Fibroblast of peridontal ligament (primary cell): ENCODE results near the gene AQP10.
"Not testable (repeated sequence)": the region's sequence is repeated elsewhere in the genome, so short reads cannot be mapped to it uniquely, and the experiment has no call there.

Source experiments
- DNase-seq: peaks from one replicate; pipeline ENCODE4 v3.0.0-alpha.2; 2010; ENCODE audit errors: extremely low read depth

AQP10 gene, protein sequence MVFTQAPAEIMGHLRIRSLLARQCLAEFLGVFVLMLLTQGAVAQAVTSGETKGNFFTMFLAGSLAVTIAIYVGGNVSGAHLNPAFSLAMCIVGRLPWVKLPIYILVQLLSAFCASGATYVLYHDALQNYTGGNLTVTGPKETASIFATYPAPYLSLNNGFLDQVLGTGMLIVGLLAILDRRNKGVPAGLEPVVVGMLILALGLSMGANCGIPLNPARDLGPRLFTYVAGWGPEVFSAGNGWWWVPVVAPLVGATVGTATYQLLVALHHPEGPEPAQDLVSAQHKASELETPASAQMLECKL

DNA sequence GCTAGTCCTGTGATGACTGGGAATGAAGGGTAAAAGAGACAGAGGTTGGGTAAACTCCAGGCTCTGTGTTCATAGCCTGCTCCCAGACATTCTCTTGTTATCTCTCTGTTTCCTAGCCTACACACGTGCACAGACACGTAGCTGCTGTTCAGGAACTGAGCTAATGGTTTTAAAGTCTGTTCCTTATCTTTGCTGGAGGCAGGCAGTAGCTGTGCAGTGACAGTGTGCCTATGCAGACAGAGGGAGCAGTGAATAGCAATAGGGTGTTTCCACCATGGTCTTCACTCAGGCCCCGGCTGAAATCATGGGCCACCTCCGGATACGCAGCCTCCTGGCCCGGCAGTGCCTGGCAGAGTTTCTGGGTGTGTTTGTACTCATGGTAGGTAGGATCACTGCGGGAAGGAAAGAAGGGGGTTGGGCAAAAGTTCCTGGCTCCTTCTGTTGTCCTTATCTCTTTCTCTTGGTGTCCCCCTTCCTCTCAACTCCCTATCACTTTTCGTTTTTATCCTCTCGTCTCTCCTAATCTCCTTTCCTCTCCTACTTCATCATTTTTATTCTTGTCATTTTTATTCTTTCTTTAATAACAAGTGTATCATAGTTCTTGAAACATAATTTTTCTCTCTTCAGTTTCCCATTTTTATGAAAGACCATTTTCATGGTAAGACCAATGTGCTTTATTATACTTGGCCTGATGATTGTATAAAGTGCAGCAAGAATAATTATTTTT, at the start of gene AQP10:
Gene AQP10 (plus strand): TSS at position 212 of the 727 bp plus-strand sequence. CDS start 63 bp downstream, at position 275.
- DNase-seq, result no peak

- DNase-seq, result peak; percentile 97
Observed at GRCh38 chr1:154272217-154272998, 48.5 kb upstream of the AQP10 start, which contains the start of gene HAX1. Gene HAX1, plus strand, starts transcription at chr1:154272629. Its CDS starts 95 bp downstream, at chr1:154272724.

- DNase-seq, result no peak
Observed at GRCh38 chr1:154272999-154273563, 47.8 kb upstream of the AQP10 start.

DNA sequence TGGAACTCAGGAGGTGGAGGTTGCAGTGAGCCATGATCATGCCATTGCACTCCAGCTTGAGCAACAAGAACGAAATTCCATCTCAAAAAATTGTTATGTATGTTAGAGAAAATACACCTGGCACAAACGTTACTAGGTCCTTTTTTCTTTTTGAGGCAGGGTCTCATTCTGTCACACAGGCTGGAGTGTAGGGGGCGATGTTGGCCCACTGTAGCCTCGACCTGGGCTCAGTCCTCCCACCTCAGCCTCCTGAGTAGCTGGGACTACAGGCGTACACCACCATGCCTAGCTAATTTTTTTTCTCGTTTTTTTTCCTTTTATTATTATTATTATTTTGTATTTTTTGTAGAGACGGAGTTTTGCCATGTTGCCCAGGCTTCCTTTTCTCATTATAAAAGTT, 44.1 kb upstream of the AQP10 start:
- no peak for DNase-seq

DNA sequence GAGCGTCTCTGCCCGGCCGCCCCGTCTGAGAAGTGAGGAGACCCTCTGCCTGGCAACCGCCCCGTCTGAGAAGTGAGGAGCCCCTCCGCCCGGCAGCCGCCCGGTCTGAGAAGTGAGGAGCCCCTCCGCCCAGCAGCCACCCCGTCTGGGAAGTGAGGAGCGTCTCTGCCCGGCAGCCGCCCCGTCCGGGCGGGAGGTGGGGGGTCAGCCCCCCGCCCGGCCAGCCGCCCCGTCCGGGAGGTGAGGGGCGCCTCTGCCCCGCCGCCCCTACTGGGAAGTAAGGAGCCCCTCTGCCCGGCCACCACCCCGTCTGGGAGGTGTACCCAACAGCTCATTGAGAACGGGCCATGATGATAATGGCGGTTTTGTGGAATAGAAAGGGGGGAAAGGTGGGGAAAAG, 33.3 kb upstream of the AQP10 start:
- not testable (repeated sequence) for DNase-seq

DNA sequence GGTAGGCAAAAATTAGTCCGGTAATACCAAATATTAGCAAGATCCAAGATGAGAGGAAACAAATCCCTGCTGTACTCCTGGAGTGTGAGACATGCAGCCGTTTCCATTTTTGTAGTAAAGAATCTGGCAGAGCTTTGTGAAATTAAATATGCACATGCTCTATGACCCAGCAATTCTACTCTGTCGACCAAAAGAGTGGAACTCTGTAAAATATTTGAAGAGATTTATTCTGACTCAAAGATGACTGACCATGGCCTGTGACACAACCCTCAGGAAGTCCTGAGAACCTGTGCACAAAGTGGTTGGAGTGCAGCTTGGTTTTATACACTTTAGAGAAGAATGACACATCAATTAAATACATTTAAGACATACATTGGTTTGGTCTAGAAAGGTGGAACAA, 32.2 kb upstream of the AQP10 start:
- DNase-seq, result no peak

DNA sequence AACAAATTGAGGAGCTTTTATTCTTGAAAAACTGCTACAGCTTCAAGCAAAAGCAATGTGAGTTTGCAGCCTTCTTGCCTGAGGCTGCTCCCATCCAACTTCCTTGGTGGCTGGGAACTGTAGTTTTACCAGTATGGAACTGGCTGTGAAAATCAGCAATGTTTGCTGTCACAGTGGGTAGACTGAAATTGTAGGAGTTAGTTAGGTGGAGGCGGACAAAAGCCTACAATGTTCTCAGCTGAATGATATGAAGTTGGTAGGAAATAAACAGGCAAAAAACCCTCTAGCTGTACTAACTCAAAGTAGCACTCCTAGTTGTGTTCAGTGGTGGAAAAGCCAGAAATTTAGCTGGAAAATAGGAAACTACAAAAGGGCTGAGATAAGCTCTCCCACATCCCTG, 30.0 kb upstream of the AQP10 start:
- DNase-seq, result no peak

GRCh38 chr1:154295408-154296235, 25.3 kb upstream of the AQP10 start:
- DNase-seq, result no peak

- DNase-seq, result no peak
Observed at GRCh38 chr1:154301582-154301981, 19.3 kb upstream of the AQP10 start.

DNA sequence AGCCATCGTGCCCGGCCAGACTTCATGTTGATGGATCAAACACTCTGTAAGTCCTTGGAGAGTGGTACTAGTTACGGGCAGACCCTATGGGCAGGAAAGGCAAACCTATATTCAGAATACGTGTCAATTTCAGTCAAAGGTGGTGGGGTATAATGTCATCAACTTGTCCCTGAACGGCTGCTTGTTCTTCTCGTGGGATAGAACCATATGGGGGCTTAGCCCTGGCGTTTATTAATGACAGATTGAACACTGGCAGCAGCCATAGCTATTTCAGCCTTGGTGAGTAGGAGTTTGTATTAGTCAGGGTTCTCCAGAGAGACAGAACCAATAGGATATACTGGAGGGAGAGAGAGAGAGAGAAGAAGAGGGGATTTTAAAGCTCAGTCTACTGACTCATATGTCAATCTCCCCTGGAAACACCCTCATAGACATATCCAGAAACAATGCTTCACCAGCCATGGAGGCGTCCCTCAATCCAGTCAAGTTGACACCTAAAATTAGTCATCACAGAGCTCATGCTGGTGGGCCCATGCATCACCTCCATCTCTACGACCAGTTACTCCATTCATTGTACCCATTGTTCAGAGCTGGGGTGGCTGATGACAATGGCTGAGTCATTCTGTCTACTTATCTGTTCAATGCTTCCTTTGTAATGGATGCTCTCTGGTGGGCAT, 16.1 kb upstream of the AQP10 start:
- no peak for DNase-seq

GRCh38 chr1:154306151-154306550, 14.7 kb upstream of the AQP10 start:
- peak; percentile 83 for DNase-seq

- not testable (repeated sequence) for DNase-seq
Observed at GRCh38 chr1:154307670-154308270, 13.1 kb upstream of the AQP10 start.

GRCh38 chr1:154309136-154309535, 11.8 kb upstream of the AQP10 start:
- not testable (repeated sequence) for DNase-seq

DNA sequence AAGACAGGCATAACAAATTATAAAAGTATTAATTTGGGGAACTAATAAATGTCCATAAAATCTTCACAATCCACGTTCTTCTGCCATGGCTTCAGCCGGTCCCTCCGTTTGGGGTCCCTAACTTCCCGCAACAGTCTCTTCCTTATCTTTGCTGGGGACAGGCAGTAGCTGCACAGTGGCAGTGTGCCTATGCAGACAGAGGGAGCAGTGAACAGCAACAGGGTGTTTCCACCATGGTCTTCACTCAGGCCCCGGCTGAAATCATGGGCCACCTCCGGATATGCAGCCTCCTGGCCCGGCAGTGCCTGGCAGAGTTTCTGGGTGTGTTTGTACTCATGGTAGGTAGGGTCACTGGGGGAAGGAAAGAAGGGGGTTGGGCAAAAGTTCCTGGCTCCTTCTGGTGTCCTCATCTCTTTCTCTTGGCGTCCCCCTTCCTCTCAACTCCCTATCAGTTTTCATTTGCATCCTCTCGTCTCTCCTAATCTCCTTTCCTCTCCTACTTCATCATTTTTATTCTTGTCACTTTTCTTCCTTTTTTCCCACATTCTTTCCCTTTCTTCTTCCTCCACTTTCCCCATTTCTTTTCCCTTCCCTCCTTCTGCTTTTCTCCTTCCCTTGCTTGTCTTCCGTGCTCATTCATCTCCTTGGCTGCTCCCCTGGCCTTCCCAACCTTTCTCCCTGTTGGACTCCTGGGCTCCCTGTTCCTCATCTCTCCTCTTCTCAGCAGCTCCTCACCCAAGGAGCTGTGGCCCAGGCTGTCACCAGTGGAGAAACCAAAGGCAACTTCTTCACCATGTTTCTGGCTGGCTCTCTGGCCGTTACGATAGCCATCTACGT, 8.4 kb upstream of the AQP10 start:
- not testable (repeated sequence) for DNase-seq

DNA sequence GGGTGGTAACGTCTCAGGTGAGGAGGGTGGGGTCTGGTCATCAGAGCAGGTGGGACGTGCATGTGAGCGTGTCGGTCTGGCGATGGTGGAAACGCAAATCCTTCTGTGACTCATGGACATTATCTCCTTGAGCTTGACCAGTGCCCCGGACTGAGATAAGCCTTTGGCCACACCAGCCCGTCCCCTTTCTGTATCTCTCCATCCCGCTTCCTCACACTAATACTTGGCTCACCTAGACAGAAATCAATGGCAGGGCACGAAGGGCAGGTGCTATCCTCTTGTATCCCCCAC, 7.9 kb upstream of the AQP10 start:
- no peak for DNase-seq

DNA sequence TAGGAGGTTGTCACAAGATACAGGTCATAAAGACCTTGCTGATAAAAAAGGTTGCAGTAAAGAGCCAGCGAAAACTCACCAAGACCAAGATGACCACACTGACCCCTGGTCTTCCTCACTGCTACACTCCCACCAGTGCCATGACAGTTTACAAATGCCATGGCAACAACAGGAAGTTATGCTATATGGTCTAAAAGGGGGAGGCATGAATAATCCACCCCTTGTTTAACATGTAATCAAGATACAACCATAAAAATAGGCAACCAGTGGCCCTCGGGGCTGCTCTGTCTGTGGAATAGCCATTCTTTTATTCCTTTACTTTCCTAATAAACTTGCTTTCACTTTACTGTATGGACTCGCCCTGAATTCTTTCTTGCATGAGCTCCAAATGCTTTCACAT, 6.7 kb upstream of the AQP10 start:
- not testable (repeated sequence) for DNase-seq

DNA sequence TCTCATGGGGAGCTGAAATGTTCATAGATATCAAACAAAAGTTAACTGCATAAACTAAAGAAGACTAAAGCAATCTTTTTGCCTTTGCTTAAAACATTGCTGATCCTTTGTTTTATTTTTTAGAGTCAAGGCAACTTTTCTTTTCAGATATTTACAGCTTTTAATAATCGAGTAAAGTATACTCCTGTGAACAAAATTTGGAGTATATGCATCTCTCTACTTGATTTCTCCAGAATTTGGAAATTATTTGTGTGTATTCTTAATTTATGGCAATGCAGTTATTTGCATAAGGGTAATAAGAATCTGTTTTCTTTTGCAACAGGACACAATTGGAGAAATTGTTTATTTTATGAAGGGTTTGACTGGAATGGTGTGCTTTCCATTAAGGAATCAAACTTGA, 4.2 kb upstream of the AQP10 start:
- DNase-seq, result no peak

DNA sequence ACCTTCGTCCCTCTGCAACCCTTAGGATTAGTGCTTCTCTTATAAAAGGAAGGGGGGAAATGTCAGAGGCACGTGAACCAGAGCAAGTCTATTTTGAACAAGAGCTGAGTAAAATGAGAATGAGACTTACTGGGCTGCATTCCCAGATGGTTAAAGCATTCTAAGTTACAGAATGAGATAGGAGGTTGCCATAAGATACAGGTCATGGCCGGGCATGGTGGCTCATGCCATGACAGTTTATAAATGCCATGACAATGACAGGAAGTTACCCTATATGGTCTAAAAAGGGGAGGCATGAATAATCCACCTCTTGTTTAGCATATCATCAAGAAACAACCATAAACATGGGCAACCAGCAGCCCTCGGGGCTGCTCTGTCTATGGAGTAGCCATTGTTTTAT, 2.5 kb upstream of the AQP10 start:
- DNase-seq, result no peak

DNA sequence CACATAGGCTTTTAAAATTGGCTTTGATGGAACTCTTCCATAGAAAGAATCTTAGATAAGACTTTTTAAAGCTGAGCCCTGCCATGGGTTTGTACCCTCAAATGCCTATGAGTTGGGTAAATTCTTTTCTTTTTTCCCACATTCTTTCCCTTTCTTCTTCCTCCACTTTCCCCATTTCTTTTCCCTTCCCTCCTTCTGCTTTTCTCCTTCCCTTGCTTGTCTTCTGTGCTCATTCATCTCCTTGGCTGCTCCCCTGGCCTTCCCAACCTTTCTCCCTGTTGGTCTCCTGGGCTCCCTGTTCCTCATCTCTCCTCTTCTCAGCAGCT, 679 bp downstream of the AQP10 start:
- not testable (repeated sequence) for DNase-seq

DNA sequence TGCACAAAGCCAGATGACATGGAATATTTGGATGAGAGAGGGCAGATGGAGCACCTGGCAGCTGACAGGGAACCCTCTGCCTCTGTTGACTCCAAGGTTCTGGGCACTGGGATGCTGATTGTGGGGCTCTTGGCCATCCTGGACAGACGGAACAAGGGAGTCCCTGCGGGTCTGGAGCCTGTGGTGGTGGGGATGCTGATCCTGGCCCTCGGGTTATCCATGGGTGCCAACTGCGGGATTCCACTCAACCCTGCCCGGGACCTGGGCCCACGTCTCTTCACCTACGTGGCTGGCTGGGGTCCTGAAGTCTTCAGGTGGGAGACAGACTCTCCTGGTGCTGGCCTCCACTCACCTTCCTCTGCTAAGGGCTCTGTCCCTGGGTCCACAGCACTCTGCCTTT, 2.6 kb downstream of the AQP10 start:
- DNase-seq, result no peak
